Esophagus muscularis mucosa (tissue), 4 donors: ENCODE results near the gene DRD1. TPM values are rescaled to one million over a fixed set of nuclear protein-coding genes. Genes with fewer than 3 reads are reported as not detected.

Experiments used
- DNase-seq: peaks from one replicate; pipeline ENCODE4 v3.0.0-alpha.2; 2017; ENCODE audit errors: extremely low spot score
- H3K27ac ChIP-seq, 4 donors: fragments of 200-600 bp; sonication (generic); replicated peaks in 1 of 4; 1 replicate in 3 of 4; 2 replicates in 1 of 4; pipeline ENCODE4 v1.5.1; 2016 to 2019; ENCODE audit warnings: mild to moderate bottlenecking in 1 of 4
- H3K27me3 ChIP-seq, 4 donors: fragments of 200-600 bp; sonication (generic); one replicate each; pipeline versions ENCODE4 v1.5.1 to v1.6.0; 2016 to 2019
- H3K36me3 ChIP-seq, 4 donors: fragments of 200-600 bp; sonication (generic); one replicate each; pipeline ENCODE4 v1.5.1; 2016 to 2019
- H3K4me1 ChIP-seq, 4 donors: fragments of 200-600 bp; sonication (generic); one replicate each; pipeline ENCODE4 v1.5.1; 2016 to 2019
- H3K4me3 ChIP-seq, 4 donors: fragments of 200-600 bp; sonication (generic); 1 replicate in 2 of 4; 2 replicates in 2 of 4; pipeline ENCODE4 v1.5.1; 2016 to 2019; ENCODE audit warnings: mild to moderate bottlenecking in 4 of 4, moderate library complexity in 1 of 4
- H3K9me3 ChIP-seq, 4 donors: fragments of 200-600 bp; sonication (generic); 1 replicate in 3 of 4; 2 replicates in 1 of 4; pipeline ENCODE4 v1.5.1; 2016 to 2019
- EP300 ChIP-seq: sonication (generic); formaldehyde crosslinking; IDR thresholded peaks from one replicate; pipeline ENCODE4 v1.6.1; 2017; ENCODE audit warnings: antibody characterized with exemption
- POLR2A ChIP-seq: fragments of 450-650 bp; IDR thresholded peaks from one replicate; pipeline ENCODE4 v1.6.1; 2017; ENCODE audit warnings: antibody characterized with exemption, moderate library complexity, mild to moderate bottlenecking, low read depth
- POLR2AphosphoS5 ChIP-seq, 2 donors: sonication (generic); formaldehyde crosslinking; IDR thresholded peaks; one replicate each; pipeline ENCODE4 v1.6.1; 2017; ENCODE audit warnings: antibody characterized with exemption in 2 of 2
- WGBS: methylation state at CpG from one replicate; pipeline ENCODE4 v1.1.5; 2018; 5-methylcytosine and 5-hydroxymethylcytosine counted together
- intact Hi-C: fragments of 100-400 bp; cut with DNase I; formaldehyde crosslinking; loops from one replicate; pipeline ENCODE4 v1.15.1; 2023
- total RNA-seq, 4 donors: library from RNA; depleted of rRNA; stranded (reverse); fragments of >200 nt; gene quantifications; one replicate each; pipeline versions ENCODE4 v1.1.0 to v1.2.1, GENCODE V29; 2016
- TF ChIP-seq, protein P1 (sequence below), 3 experiments: fragments of 200-600 bp in 2 of 3; fragments of 450-650 bp in 1 of 3; sonication (generic) in 2 of 3; IDR thresholded peaks; one replicate each; pipeline ENCODE4 v1.5.1; 2017 to 2019; ENCODE audit warnings: antibody characterized with exemption in 3 of 3, mild to moderate bottlenecking in 2 of 3, moderate library complexity in 1 of 3

DRD1 gene
- total RNA-seq, 4 donors from 2014 or later, result 0.06 TPM; not detected in 2

DNA sequence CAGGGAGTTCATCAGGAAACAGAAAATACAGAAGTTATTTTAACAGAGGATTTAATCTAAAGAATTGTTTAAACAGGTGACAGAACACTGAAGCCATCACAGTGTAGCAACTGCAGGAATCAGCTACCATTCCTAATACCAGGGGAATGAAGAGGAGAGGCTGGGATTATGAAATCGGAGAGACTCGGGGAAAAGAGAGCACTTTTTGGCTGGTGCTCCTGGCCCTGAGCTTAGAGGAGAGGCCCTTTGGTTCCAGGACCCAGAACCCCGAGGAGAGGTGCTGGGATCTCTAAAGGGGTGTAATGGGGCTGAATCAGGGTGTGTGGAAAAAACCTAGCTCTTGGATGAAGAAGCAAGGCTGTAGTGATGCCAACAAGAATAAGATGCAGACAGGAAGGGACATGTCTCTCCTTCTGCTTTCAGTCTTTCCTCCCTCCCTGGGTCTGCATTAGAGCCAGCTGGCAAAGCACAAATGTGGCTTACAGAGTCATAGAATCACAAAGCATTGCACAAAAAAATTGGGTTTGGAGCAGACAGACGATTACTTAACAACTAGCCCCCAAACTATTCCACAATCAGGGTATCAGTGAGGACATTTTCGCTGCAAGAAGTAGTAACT, 22.8 kb upstream of the DRD1 start:
- WGBS, result 44% methylated on average over 5 of the region's 5 CpGs
- Histone ChIP-seq H3K4me1 (peaks cover 0 to 6% (median 2%) of the 10 kb centered on the region in 4 donors), H3K36me3 (no peaks in the 10 kb centered on the region), H3K9me3 (no peaks in the 10 kb centered on the region), H3K4me3 (no peak overlapping the region), H3K27me3 (peaks cover 0 to 19% (median 2%) of the 10 kb centered on the region in 4 donors), H3K27ac (no peak overlapping the region)
- no peak for DNase-seq
- peak in 1 of 2 donors; percentile 12 for TF ChIP-seq POLR2AphosphoS5 (IDR thresholded peaks at IDR 0.05)
- TF ChIP-seq EP300, result no peak
- intact Hi-C loops, result no loop called here

- peaks cover 0 to 6% (median 2%) of the 10 kb centered on the region in 4 donors for H3K4me1 ChIP-seq
- H3K36me3 ChIP-seq, result no peaks in the 10 kb centered on the region
- 56% methylated on average over 3 of the region's 3 CpGs for WGBS
- H3K4me3 ChIP-seq, result no peak overlapping the region
- intact Hi-C loops, result no loop called here
- DNase-seq, result no peak
- H3K9me3 ChIP-seq, result no peaks in the 10 kb centered on the region
- TF ChIP-seq POLR2A (no peak), POLR2AphosphoS5 (IDR thresholded peaks at IDR 0.05) (no peak), EP300 (no peak)
- TF ChIP-seq, protein P1, sequence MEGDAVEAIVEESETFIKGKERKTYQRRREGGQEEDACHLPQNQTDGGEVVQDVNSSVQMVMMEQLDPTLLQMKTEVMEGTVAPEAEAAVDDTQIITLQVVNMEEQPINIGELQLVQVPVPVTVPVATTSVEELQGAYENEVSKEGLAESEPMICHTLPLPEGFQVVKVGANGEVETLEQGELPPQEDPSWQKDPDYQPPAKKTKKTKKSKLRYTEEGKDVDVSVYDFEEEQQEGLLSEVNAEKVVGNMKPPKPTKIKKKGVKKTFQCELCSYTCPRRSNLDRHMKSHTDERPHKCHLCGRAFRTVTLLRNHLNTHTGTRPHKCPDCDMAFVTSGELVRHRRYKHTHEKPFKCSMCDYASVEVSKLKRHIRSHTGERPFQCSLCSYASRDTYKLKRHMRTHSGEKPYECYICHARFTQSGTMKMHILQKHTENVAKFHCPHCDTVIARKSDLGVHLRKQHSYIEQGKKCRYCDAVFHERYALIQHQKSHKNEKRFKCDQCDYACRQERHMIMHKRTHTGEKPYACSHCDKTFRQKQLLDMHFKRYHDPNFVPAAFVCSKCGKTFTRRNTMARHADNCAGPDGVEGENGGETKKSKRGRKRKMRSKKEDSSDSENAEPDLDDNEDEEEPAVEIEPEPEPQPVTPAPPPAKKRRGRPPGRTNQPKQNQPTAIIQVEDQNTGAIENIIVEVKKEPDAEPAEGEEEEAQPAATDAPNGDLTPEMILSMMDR (IDR thresholded peaks at IDR 0.05), result no peak
- H3K27ac ChIP-seq, result no peak overlapping the region
- peaks cover 0 to 19% (median 2%) of the 10 kb centered on the region in 4 donors for H3K27me3 ChIP-seq
Observed at GRCh38 chr5:175465282-175465681, 21.3 kb upstream of the DRD1 start.

DNA sequence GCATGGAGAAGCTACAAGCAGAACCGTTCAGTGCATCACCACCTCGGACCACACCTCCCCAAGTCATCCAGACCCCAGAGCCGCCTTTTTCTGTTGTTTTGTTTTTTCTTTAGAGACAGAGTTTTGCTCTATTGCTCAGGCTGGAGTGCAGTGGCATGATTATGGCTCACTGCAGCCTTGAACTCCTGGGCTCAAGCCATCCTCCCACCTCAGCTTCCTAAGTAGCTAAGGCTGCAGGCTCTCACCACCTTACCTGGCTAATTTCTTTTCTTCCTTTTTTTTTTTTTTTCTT, 20.9 kb upstream of the DRD1 start:
- WGBS, result 3% methylated on average over 3 of the region's 3 CpGs
- peaks cover 0 to 19% (median 2%) of the 10 kb centered on the region in 4 donors for H3K27me3 ChIP-seq
- H3K36me3 ChIP-seq, result no peaks in the 10 kb centered on the region
- no peak overlapping the region for H3K4me3 ChIP-seq
- H3K27ac ChIP-seq, result no peak overlapping the region
- intact Hi-C loops, result no loop called here
- H3K4me1 ChIP-seq, result peaks cover 0 to 6% (median 2%) of the 10 kb centered on the region in 4 donors
- DNase-seq, result no peak
- no peaks in the 10 kb centered on the region for H3K9me3 ChIP-seq
- TF ChIP-seq POLR2A (no peak), EP300 (no peak), POLR2AphosphoS5 (IDR thresholded peaks at IDR 0.05) (no peak)
- TF ChIP-seq, protein P1 (IDR thresholded peaks at IDR 0.05), result no peak

GRCh38 chr5:175464074-175464941, 20.3 kb upstream of the DRD1 start:
- Histone ChIP-seq H3K27me3 (peaks cover 0 to 23% (median 2%) of the 10 kb centered on the region in 4 donors), H3K36me3 (no peaks in the 10 kb centered on the region), H3K4me3 (no peak overlapping the region), H3K9me3 (no peaks in the 10 kb centered on the region), H3K27ac (no peak overlapping the region), H3K4me1 (peaks cover 0 to 6% (median 2%) of the 10 kb centered on the region in 4 donors)
- no peak for DNase-seq
- 45% methylated on average over 11 of the region's 11 CpGs for WGBS
- TF ChIP-seq POLR2A (no peak), POLR2AphosphoS5 (IDR thresholded peaks at IDR 0.05) (no peak)
- TF ChIP-seq, protein P1 (IDR thresholded peaks at IDR 0.05), result peak; percentile 41 to 72 (median 44)
- intact Hi-C loops, result no loop called here

DNA sequence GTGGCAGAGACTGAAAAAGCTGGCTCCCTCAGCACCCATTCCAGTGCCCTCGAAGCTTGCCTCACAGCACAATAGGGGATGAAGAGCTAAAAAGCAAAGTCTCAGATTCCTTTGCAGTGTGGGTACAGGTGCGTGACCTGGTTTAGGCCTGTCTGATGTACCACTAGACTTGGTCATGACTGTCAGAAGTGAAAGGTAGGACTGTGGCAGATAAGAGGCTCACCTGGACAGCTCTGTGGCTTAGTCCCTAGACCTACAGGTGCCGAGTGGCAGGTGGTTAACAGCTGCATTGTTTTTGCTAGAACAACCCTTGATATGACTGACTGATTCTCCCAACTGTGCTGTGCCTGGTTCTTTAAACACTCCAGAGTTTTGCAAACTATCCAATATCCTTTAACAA, 19.7 kb upstream of the DRD1 start:
- H3K9me3 ChIP-seq, result no peaks in the 10 kb centered on the region
- no peak overlapping the region for H3K27ac ChIP-seq
- no peak overlapping the region for H3K4me3 ChIP-seq
- peaks cover 0 to 6% (median 2%) of the 10 kb centered on the region in 4 donors for H3K4me1 ChIP-seq
- TF ChIP-seq, protein P1 (IDR thresholded peaks at IDR 0.05), result no peak
- no peak for TF ChIP-seq POLR2AphosphoS5 (IDR thresholded peaks at IDR 0.05)
- TF ChIP-seq EP300, result no peak
- no peak for TF ChIP-seq POLR2A
- peaks cover 0 to 30% (median 2%) of the 10 kb centered on the region in 4 donors for H3K27me3 ChIP-seq
- DNase-seq, result no peak
- no peaks in the 10 kb centered on the region for H3K36me3 ChIP-seq
- intact Hi-C loops, result no loop called here
- WGBS, result 88% methylated on average over 3 of the region's 3 CpGs
